Keratinocyte (primary cell): ENCODE results near the gene MSI2. TPM values are rescaled to one million over a fixed set of nuclear protein-coding genes. Genes with fewer than 3 reads are reported as not detected.

Source experiments
- DNase-seq: peaks from one replicate; pipeline ENCODE4 v3.0.0-alpha.2; 2011; ENCODE audit warnings: low read depth, missing footprints, low spot score
- FAIRE-seq: peaks from 2 replicates; lab custom pipeline; 2011; peaks lifted over from hg19 to GRCh38; lab: Jason Lieb, UNC
- H2AFZ ChIP-seq: 2 replicates; pipeline ENCODE4 v1.6.0; 2012; ENCODE audit warnings: low read length, control low read depth, inconsistent platforms; ENCODE audit not compliant: control insufficient read depth
- H3K27ac ChIP-seq: 2 replicates; pipeline ENCODE4 v1.5.1; 2011; ENCODE audit warnings: low read length; ENCODE audit not compliant: control insufficient read depth, insufficient read depth
- H3K27me3 ChIP-seq: 3 replicates; pipeline ENCODE4 v1.6.0; 2011; ENCODE audit warnings: low read length; ENCODE audit not compliant: control insufficient read depth, insufficient read depth; ENCODE audit errors: extremely low read depth
- H3K36me3 ChIP-seq, 2 experiments: 2 replicates in 1 of 2; 3 replicates in 1 of 2; pipeline ENCODE4 v1.5.1; 2011; ENCODE audit warnings: low read length in 2 of 2, mild to moderate bottlenecking in 1 of 2; ENCODE audit not compliant: control insufficient read depth in 2 of 2, insufficient read depth in 2 of 2; ENCODE audit errors: extremely low read depth in 1 of 2
- H3K4me1 ChIP-seq: 3 replicates; pipeline ENCODE4 v1.5.1; 2011; ENCODE audit warnings: low read length; ENCODE audit not compliant: control insufficient read depth, insufficient read depth; ENCODE audit errors: extremely low read depth
- H3K4me2 ChIP-seq: 3 replicates; pipeline ENCODE4 v1.6.0; 2011; ENCODE audit warnings: low read depth, low read length; ENCODE audit not compliant: control insufficient read depth, insufficient read depth; ENCODE audit errors: extremely low read depth
- H3K4me3 ChIP-seq, 3 experiments: fragments of 200-600 bp in 1 of 3; sonication (generic) in 1 of 3; 2 replicates in 2 of 3; 3 replicates in 1 of 3; pipeline ENCODE4 v1.5.1; 2011 to 2016; ENCODE audit warnings: low read length in 3 of 3, mild to moderate bottlenecking in 3 of 3, control low read depth in 2 of 3, inconsistent platforms in 1 of 3, low read depth in 1 of 3, mixed read lengths in 1 of 3, mixed run types in 1 of 3, moderate library complexity in 1 of 3; ENCODE audit not compliant: control insufficient read depth in 2 of 3, insufficient read depth in 2 of 3; ENCODE audit errors: extremely low read depth in 1 of 3
- H3K79me2 ChIP-seq: 2 replicates; pipeline ENCODE4 v1.6.0; 2012; ENCODE audit warnings: low read length; ENCODE audit not compliant: control insufficient read depth, insufficient read depth
- H3K9ac ChIP-seq: 3 replicates; pipeline ENCODE4 v1.6.0; 2011; ENCODE audit warnings: low read length; ENCODE audit not compliant: control insufficient read depth, insufficient read depth; ENCODE audit errors: extremely low read depth
- H3K9me1 ChIP-seq: 3 replicates; pipeline ENCODE4 v1.6.0; 2011; ENCODE audit warnings: low read length; ENCODE audit not compliant: control insufficient read depth, insufficient read depth; ENCODE audit errors: extremely low read depth
- H3K9me3 ChIP-seq: 2 replicates; pipeline ENCODE4 v1.5.1; 2012; ENCODE audit warnings: low read depth, low read length; ENCODE audit not compliant: control insufficient read depth
- H4K20me1 ChIP-seq: 3 replicates; pipeline ENCODE4 v1.6.0; 2011; ENCODE audit warnings: low read length; ENCODE audit not compliant: control insufficient read depth, insufficient read depth; ENCODE audit errors: extremely low read depth
- CTCF ChIP-seq, 3 experiments: IDR thresholded peaks in 1 of 3; conservative IDR thresholded peaks in 1 of 3; optimal IDR thresholded peaks in 1 of 3; 2 replicates in 2 of 3; 3 replicates in 1 of 3; pipeline versions ENCODE3 to v1.5.1; 2011; ENCODE audit warnings: low read length in 3 of 3, mild to moderate bottlenecking in 3 of 3, moderate library complexity in 2 of 3, control low read depth in 1 of 3, inconsistent platforms in 1 of 3; ENCODE audit not compliant: insufficient read depth in 2 of 3; ENCODE audit errors: extremely low read depth in 1 of 3
- EZH2 ChIP-seq: IDR thresholded peaks from one replicate; pipeline ENCODE4 v1.6.1; 2012; ENCODE audit warnings: inconsistent platforms, mild to moderate bottlenecking, low read length, moderate library complexity
- dilution Hi-C: fragments of 300-500 bp; cut with MboI; formaldehyde crosslinking; loops from one replicate; pipeline ENCODE4 v1.7.0; 2020; ENCODE audit warnings: low sequenced_read_pairs; ENCODE audit not compliant: extremely low pct_ligation_motif_present
- polyA plus RNA-seq, 5 experiments: library from polyadenylated mRNA; depleted of rRNA in 3 of 5; stranded (reverse) in 3 of 5; stranded (forward) in 1 of 5; unstranded in 1 of 5; fragments of >200 nt; gene quantifications; 1 replicate in 1 of 5; 2 replicates in 3 of 5; 3 replicates in 1 of 5; pipeline versions ENCODE4 v1.2.1 to v1.2.3, GENCODE V29; 2011 to 2012; ENCODE audit warnings: missing spikeins in 2 of 5, low read depth in 1 of 5, low replicate concordance in 1 of 5

MSI2 gene
- polyA plus RNA-seq, 1 donor (not counting 4 experiments of a cell fraction or from before 2014, with no cell fraction given), result 22.3 TPM

DNA sequence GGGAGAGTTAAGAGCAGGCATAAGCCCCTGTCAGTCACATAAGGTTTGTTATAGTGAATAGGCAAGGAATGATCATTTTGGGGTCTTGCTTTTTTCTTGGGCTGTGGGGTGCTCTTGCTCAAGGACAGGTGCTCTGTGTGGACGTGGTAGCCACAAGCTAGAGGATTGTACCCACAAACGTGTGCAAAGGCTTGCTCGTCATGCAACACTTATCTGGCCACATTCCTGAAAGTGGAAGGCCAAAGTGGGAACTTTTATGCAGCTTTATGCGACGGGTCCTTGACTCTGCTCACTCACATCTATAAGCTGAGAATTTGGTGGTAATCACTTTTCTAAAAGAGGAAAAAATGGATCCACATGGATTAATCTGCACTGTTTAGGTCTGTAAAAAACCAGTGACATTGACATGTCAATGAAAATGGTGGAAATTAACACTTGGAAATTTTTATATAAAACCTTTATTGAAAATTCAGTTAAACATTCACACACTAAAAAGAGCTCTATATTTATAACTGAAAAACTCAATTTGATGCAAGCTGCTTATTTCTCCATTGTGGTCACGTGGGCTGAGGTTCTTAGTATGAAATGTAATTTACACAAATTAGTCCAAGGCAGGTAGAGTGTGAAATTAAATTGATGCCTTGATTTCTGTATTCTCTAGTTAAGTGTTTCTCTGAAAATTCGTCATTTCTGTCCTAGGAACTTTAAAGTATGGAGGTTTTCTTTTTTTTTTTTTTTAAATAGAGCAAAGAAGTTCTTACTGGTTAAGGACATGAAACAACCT lies 162.3 kb downstream of the MSI2 start:
- Histone ChIP-seq H3K4me2 (no peak overlapping the region), H3K27me3 (no peaks in the 10 kb centered on the region), H3K9me1 (no peaks in the 10 kb centered on the region), H3K9me3 (no peaks in the 10 kb centered on the region), H3K4me3 (no peak overlapping the region), H3K9ac (no peak overlapping the region), H2AFZ (no peak overlapping the region), H3K4me1 (peaks cover 6% of the 10 kb centered on the region), H3K27ac (no peak overlapping the region), H3K79me2 (no peaks in the 10 kb centered on the region), H4K20me1 (no peaks in the 10 kb centered on the region), H3K36me3 (peaks cover 0 to 1% of the 10 kb centered on the region in 2 experiments)
- TF ChIP-seq CTCF (optimal IDR thresholded peaks at IDR 0.05 in 1 of 3, IDR thresholded peaks at IDR 0.05 in 1 of 3, conservative IDR thresholded peaks at IDR 0.05 in 1 of 3; ENCODE audit: extremely low read depth in 1 of 3, insufficient read depth in 2 of 3, low read length in 3 of 3) (no peak), EZH2 (no peak)
- dilution Hi-C loops, result no loop called here
- DNase-seq (no peak), FAIRE-seq (no peak)

DNA sequence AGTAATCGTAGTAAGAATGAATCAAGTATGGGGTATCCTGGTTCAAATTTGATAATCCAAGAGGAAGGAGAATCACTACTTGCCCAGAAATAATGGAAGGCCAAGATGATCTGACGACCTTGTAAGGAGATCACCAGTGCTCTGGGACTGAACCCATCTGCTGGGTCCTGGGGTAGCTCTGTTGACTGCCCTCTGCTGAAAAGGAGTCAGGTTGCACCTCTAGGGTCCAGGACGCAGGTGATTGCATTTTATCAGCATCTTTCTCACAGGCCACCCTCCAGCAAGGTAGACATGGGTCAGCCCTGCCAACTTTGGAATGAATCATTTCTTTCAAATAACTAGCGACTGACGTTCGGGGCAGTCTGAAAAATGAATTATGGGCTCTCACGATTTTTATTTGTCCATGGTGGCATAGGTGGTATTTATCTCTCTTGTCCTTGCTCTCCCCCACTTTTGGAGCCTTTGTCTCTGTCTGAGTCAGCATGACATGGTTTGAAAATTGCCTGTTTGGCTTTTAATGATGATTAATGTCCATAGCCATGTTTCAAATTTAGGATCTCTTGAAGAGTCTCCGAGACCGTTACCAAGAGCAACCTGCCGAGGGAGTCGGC lies 163.7 kb downstream of the MSI2 start:
- Histone ChIP-seq H3K27ac (no peak overlapping the region), H3K4me1 (peaks cover 11% of the 10 kb centered on the region), H3K4me3 (no peak overlapping the region), H2AFZ (no peak overlapping the region), H3K4me2 (no peak overlapping the region), H3K9me3 (no peaks in the 10 kb centered on the region), H3K79me2 (no peaks in the 10 kb centered on the region), H3K27me3 (no peaks in the 10 kb centered on the region), H4K20me1 (no peaks in the 10 kb centered on the region), H3K36me3 (peaks cover 0 to 1% of the 10 kb centered on the region in 2 experiments), H3K9me1 (peaks cover 2% of the 10 kb centered on the region), H3K9ac (no peak overlapping the region)
- DNase-seq, result no peak
- no peak for FAIRE-seq
- TF ChIP-seq CTCF (optimal IDR thresholded peaks at IDR 0.05 in 1 of 3, IDR thresholded peaks at IDR 0.05 in 1 of 3, conservative IDR thresholded peaks at IDR 0.05 in 1 of 3; ENCODE audit: extremely low read depth in 1 of 3, insufficient read depth in 2 of 3, low read length in 3 of 3) (no peak), EZH2 (no peak)
- dilution Hi-C loops, result no loop called here
